ENCODE results near the gene SPOCK1.
A peak's percentile ranks its signal among the peaks of the same experiment; 100 is the strongest.

Gene SPOCK1

GRCh38 chr5:137167187-137167586 lies 331.9 kb downstream of the SPOCK1 start:
- no peak overlapping the region for H3K4me3 ChIP-seq (replicated peaks in 1 of 2; ENCODE audit: low read depth in 2 of 2, low read length in 2 of 2)
- TF ChIP-seq CTCF (IDR thresholded peaks at IDR 0.05; ENCODE audit: low read depth, low read length), result no peak
- peak in 1 of 2 donors; percentile 5 for DNase-seq (ENCODE audit: low read depth in 2 of 2)

- no peak overlapping the region for H3K4me3 ChIP-seq (replicated peaks in 1 of 2; ENCODE audit: low read depth in 2 of 2, low read length in 2 of 2)
- no peak for DNase-seq (ENCODE audit: low read depth in 2 of 2)
- TF ChIP-seq CTCF (IDR thresholded peaks at IDR 0.05; ENCODE audit: low read depth, low read length), result no peak
Observed at GRCh38 chr5:137164961-137165360, 334.2 kb downstream of the SPOCK1 start.

GRCh38 chr5:137164536-137164935 lies 334.6 kb downstream of the SPOCK1 start:
- no peak for TF ChIP-seq CTCF (IDR thresholded peaks at IDR 0.05; ENCODE audit: low read depth, low read length)
- H3K4me3 ChIP-seq (replicated peaks in 1 of 2; ENCODE audit: low read depth in 2 of 2, low read length in 2 of 2), result no peak overlapping the region
- DNase-seq (ENCODE audit: low read depth in 2 of 2), result no peak

- no peak for TF ChIP-seq CTCF (IDR thresholded peaks at IDR 0.05; ENCODE audit: low read depth, low read length)
- H3K4me3 ChIP-seq (replicated peaks in 1 of 2; ENCODE audit: low read depth in 2 of 2, low read length in 2 of 2), result no peak overlapping the region
- no peak for DNase-seq (ENCODE audit: low read depth in 2 of 2)
Observed at GRCh38 chr5:137158691-137159090, 340.4 kb downstream of the SPOCK1 start.

- peak in 1 of 2 donors; percentile 26 for DNase-seq (ENCODE audit: low read depth in 2 of 2)
- no peak for TF ChIP-seq CTCF (IDR thresholded peaks at IDR 0.05; ENCODE audit: low read depth, low read length)
- no peak overlapping the region for H3K4me3 ChIP-seq (replicated peaks in 1 of 2; ENCODE audit: low read depth in 2 of 2, low read length in 2 of 2)
Observed at GRCh38 chr5:137156180-137156579, 342.9 kb downstream of the SPOCK1 start.

GRCh38 chr5:137155261-137156000 lies 343.7 kb downstream of the SPOCK1 start:
- DNase-seq (ENCODE audit: low read depth in 2 of 2), result no peak
- H3K4me3 ChIP-seq (replicated peaks in 1 of 2; ENCODE audit: low read depth in 2 of 2, low read length in 2 of 2), result no peak overlapping the region
- no peak for TF ChIP-seq CTCF (IDR thresholded peaks at IDR 0.05; ENCODE audit: low read depth, low read length)

- DNase-seq (ENCODE audit: low read depth in 2 of 2), result no peak
- H3K4me3 ChIP-seq (replicated peaks in 1 of 2; ENCODE audit: low read depth in 2 of 2, low read length in 2 of 2), result no peak overlapping the region
- TF ChIP-seq CTCF (IDR thresholded peaks at IDR 0.05; ENCODE audit: low read depth, low read length), result no peak
Observed at GRCh38 chr5:137152616-137153015, 346.5 kb downstream of the SPOCK1 start.

All from cardiac fibroblast (primary cell).